Bronchial epithelial cell (primary cell): ENCODE measurements around the gene C3orf22. TPM values are rescaled to one million over a fixed set of nuclear protein-coding genes. Genes with fewer than 3 reads are reported as not detected.

Experiments used
- DNase-seq: peaks from one replicate; pipeline ENCODE4 v3.0.0-alpha.2; 2010; ENCODE audit warnings: low read depth
- FAIRE-seq: peaks from 2 replicates; lab custom pipeline; 2011; peaks lifted over from hg19 to GRCh38; lab: Jason Lieb, UNC
- H3K27me3 ChIP-seq: 2 replicates; pipeline ENCODE4 v1.5.1; 2011; ENCODE audit warnings: low read length; ENCODE audit not compliant: control insufficient read depth, insufficient read depth
- H3K36me3 ChIP-seq: 2 replicates; pipeline ENCODE4 v1.5.1; 2011; ENCODE audit warnings: low read length; ENCODE audit not compliant: control insufficient read depth, insufficient read depth
- H3K4me3 ChIP-seq: 2 replicates; pipeline ENCODE4 v1.5.1; 2011; ENCODE audit warnings: mild to moderate bottlenecking, low read depth, low read length, control low read depth
- CTCF ChIP-seq: IDR thresholded peaks from 2 replicates; pipeline ENCODE4 v1.5.1; 2011; ENCODE audit warnings: mild to moderate bottlenecking, moderate library complexity, low read length, control low read depth, inconsistent platforms; ENCODE audit not compliant: insufficient read depth, severe bottlenecking
- total RNA-seq: library from RNA; depleted of rRNA; stranded (reverse); fragments of >200 nt; gene quantifications from 2 replicates; pipeline ENCODE4 v1.2.1, GENCODE V29; 2014

The C3orf22 gene
- total RNA-seq, 1 donor from 2014 or later, result not detected

GRCh38 chr3:126546013-126546412, 12.7 kb downstream of the C3orf22 start:
- FAIRE-seq (no peak), DNase-seq (no peak)
- H3K36me3 ChIP-seq, result no peaks in the 10 kb centered on the region
- no peak for TF ChIP-seq CTCF
- H3K4me3 ChIP-seq, result no peak overlapping the region
- peaks cover 13% of the 10 kb centered on the region for H3K27me3 ChIP-seq

GRCh38 chr3:126545544-126545943, 13.2 kb downstream of the C3orf22 start:
- no peak overlapping the region for H3K4me3 ChIP-seq
- no peak for TF ChIP-seq CTCF
- FAIRE-seq, result no peak
- peaks cover 13% of the 10 kb centered on the region for H3K27me3 ChIP-seq
- DNase-seq, result no peak
- H3K36me3 ChIP-seq, result no peaks in the 10 kb centered on the region

GRCh38 chr3:126544596-126545281, 14.0 kb downstream of the C3orf22 start:
- Histone ChIP-seq H3K4me3 (no peak overlapping the region), H3K27me3 (peaks cover 13% of the 10 kb centered on the region), H3K36me3 (no peaks in the 10 kb centered on the region)
- no peak for DNase-seq
- no peak for FAIRE-seq
- TF ChIP-seq CTCF, result no peak

GRCh38 chr3:126543457-126544061, 15.2 kb downstream of the C3orf22 start:
- Histone ChIP-seq H3K27me3 (peaks cover 12% of the 10 kb centered on the region), H3K36me3 (no peaks in the 10 kb centered on the region), H3K4me3 (no peak overlapping the region)
- FAIRE-seq, result peak; percentile 83
- TF ChIP-seq CTCF, result no peak
- DNase-seq, result no peak

GRCh38 chr3:126542340-126543241, 16.1 kb downstream of the C3orf22 start:
- no peak for TF ChIP-seq CTCF
- H3K27me3 ChIP-seq, result peaks cover 11% of the 10 kb centered on the region
- DNase-seq (no peak), FAIRE-seq (no peak)
- H3K36me3 ChIP-seq, result no peaks in the 10 kb centered on the region
- H3K4me3 ChIP-seq, result no peak overlapping the region
